ENCODE data around the gene STYX. TPM values are rescaled to one million over a fixed set of nuclear protein-coding genes. Genes with fewer than 3 reads are reported as not detected.

STYX gene
- total RNA-seq, 3 donors from 2014 or later: 8.1 to 14.4 (median 9.5) TPM

- intact Hi-C loops (cut with DNase I, micrococcal nuclease): no loop called here
- H3K36me3 ChIP-seq (ENCODE audit: low read depth): no peaks in the 10 kb centered on the region
- no peak for ATAC-seq
- H3K9me3 ChIP-seq: no peaks in the 10 kb centered on the region
- no peak for DNase-seq
- H3K4me3 ChIP-seq: no peak overlapping the region
- no peak for TF ChIP-seq CTCF (IDR thresholded peaks at IDR 0.05)
- H3K4me1 ChIP-seq (ENCODE audit: low read depth): peaks cover 9% of the 10 kb centered on the region
Measured at GRCh38 chr14:52786887-52787286, 56.9 kb downstream of the STYX start.

- Histone ChIP-seq H3K9me3 (no peaks in the 10 kb centered on the region), H3K4me1 (ENCODE audit: low read depth) (peaks cover 9% of the 10 kb centered on the region), H3K36me3 (ENCODE audit: low read depth) (no peaks in the 10 kb centered on the region), H3K4me3 (no peak overlapping the region)
- DNase-seq: no peak
- no peak for ATAC-seq
- intact Hi-C loops (cut with DNase I, micrococcal nuclease): no loop called here
- TF ChIP-seq CTCF (IDR thresholded peaks at IDR 0.05): no peak
Measured at GRCh38 chr14:52789118-52789517, 59.2 kb downstream of the STYX start.

GRCh38 chr14:52790011-52790755 is 60.2 kb downstream of the STYX start:
- intact Hi-C loops (cut with DNase I, micrococcal nuclease): no loop called here
- H3K4me1 ChIP-seq (ENCODE audit: low read depth): peaks cover 9% of the 10 kb centered on the region
- DNase-seq (peak in 1 of 3 donors; percentile 44), ATAC-seq (no peak)
- H3K9me3 ChIP-seq: no peaks in the 10 kb centered on the region
- no peaks in the 10 kb centered on the region for H3K36me3 ChIP-seq (ENCODE audit: low read depth)
- H3K4me3 ChIP-seq: peak overlapping the region; percentile 20
- TF ChIP-seq CTCF (IDR thresholded peaks at IDR 0.05): no peak

GRCh38 chr14:52790756-52791222 is 60.8 kb downstream of the STYX start:
- H3K4me1 ChIP-seq (ENCODE audit: low read depth): peaks cover 9% of the 10 kb centered on the region
- TF ChIP-seq CTCF (IDR thresholded peaks at IDR 0.05): no peak
- ATAC-seq: no peak
- H3K36me3 ChIP-seq (ENCODE audit: low read depth): no peaks in the 10 kb centered on the region
- intact Hi-C loops (cut with DNase I, micrococcal nuclease): no loop called here
- no peak for DNase-seq
- peak overlapping the region; percentile 20 for H3K4me3 ChIP-seq
- no peaks in the 10 kb centered on the region for H3K9me3 ChIP-seq

GRCh38 chr14:52791223-52792096 is 61.5 kb downstream of the STYX start, which contains the start of gene GNPNAT1:
TSS of gene GNPNAT1 (minus strand) at chr14:52791607. CDS start at chr14:52784650, 6,957 bp downstream.
- DNase-seq (peak; percentile 84 to 94 (median 94)), ATAC-seq (peak; percentile 97)
- no peak for TF ChIP-seq CTCF (IDR thresholded peaks at IDR 0.05)
- intact Hi-C loops (cut with DNase I, micrococcal nuclease): no loop called here
- H3K4me1 ChIP-seq (ENCODE audit: low read depth): peaks cover 9% of the 10 kb centered on the region
- no peaks in the 10 kb centered on the region for H3K36me3 ChIP-seq (ENCODE audit: low read depth)
- no peaks in the 10 kb centered on the region for H3K9me3 ChIP-seq
- peak within 1 kb of the TSS; percentile 20 for H3K4me3 ChIP-seq
